HepG2 (cell line): ENCODE measurements around the gene MBD3L5. TPM values are rescaled to one million over a fixed set of nuclear protein-coding genes. Genes with fewer than 3 reads are reported as not detected.

ENCODE experiments used
- ATAC-seq: fragments of 200-7000 bp; cut with Tn5 transposase; 3 replicates; pipeline ENCODE4 v1.9.1; 2020; ENCODE audit warnings: mild to moderate bottlenecking, moderate library complexity
- BruUV-seq: library from RNA; stranded (reverse); fragments of 400-500 nt; replicated peaks from 2 replicates; lab custom pipeline; 2021; lab: Mats Ljungman, UMichigan
- CTCF ChIA-PET: fragments of 300-600 bp; formaldehyde crosslinking; extraction: SDS; loops from one replicate; lab custom pipeline; 2021; ENCODE audit warnings: low total read pairs, inconsistent platforms, low intra/inter-chr PET ratio; lab: Yijun Ruan, JAX
- POLR2A ChIA-PET: fragments of 350-600 bp; sonication (Branson Sonifier 250); formaldehyde crosslinking; loops from one replicate; lab custom pipeline; 2020; ENCODE audit warnings: antibody characterized with exemption, inconsistent platforms; lab: Yijun Ruan, JAX
- DNase-seq: peaks from one replicate; pipeline ENCODE4 v3.0.0-alpha.2; 2015; ENCODE audit warnings: low spot score
- FAIRE-seq: peaks from 3 replicates; lab custom pipeline; 2011; peaks lifted over from hg19 to GRCh38; lab: Jason Lieb, UNC
- H2AFZ ChIP-seq: one replicate; pipeline ENCODE4 v1.6.1; 2011; ENCODE audit warnings: low read length, inconsistent platforms
- H3K27ac ChIP-seq: fragments of 300-600 bp; 3 replicates; pipeline ENCODE4 v1.8.0; 2011; ENCODE audit warnings: mixed run types, mild to moderate bottlenecking, mixed read lengths, low read length, inconsistent platforms; ENCODE audit not compliant: insufficient read depth; ENCODE audit errors: extremely low read length
- H3K27me3 ChIP-seq, 2 experiments: fragments of 200-600 bp in 1 of 2; 2 replicates in 1 of 2; 3 replicates in 1 of 2; pipeline versions ENCODE4 v1.6.0 to v1.8.0; 2011; ENCODE audit warnings: low read length in 2 of 2, mild to moderate bottlenecking in 2 of 2, moderate library complexity in 2 of 2, inconsistent platforms in 1 of 2; ENCODE audit not compliant: insufficient read depth in 2 of 2, control insufficient read depth in 1 of 2
- H3K36me3 ChIP-seq, 2 experiments: fragments of 200-600 bp in 1 of 2; replicated peaks in 1 of 2; 2 replicates in 1 of 2; 3 replicates in 1 of 2; pipeline versions ENCODE4 v1.5.1 to v1.8.0; 2011; ENCODE audit warnings: low read length in 2 of 2, inconsistent platforms in 1 of 2; ENCODE audit not compliant: insufficient read depth in 2 of 2, control insufficient read depth in 1 of 2
- H3K4me1 ChIP-seq: 2 replicates; pipeline ENCODE4 v1.5.1; 2012; ENCODE audit warnings: low read length, inconsistent platforms; ENCODE audit not compliant: insufficient read depth
- H3K4me2 ChIP-seq: 2 replicates; pipeline ENCODE4 v1.6.0; 2011; ENCODE audit warnings: low read depth, low read length, inconsistent platforms
- H3K4me3 ChIP-seq, 3 experiments: fragments of 200-600 bp in 1 of 3; sonication (generic), shearing (Covaris generic) in 1 of 3; replicated peaks in 1 of 3; 2 replicates each; pipeline ENCODE4 v1.5.1; 2011 to 2016; ENCODE audit warnings: low read length in 3 of 3, inconsistent platforms in 2 of 3, low read depth in 2 of 3, mild to moderate bottlenecking in 2 of 3, control low read depth in 1 of 3, mixed read lengths in 1 of 3; ENCODE audit not compliant: insufficient read depth in 1 of 3
- H3K79me2 ChIP-seq: one replicate; pipeline ENCODE4 v1.6.1; 2011; ENCODE audit warnings: low read length, inconsistent platforms; ENCODE audit not compliant: insufficient read depth
- H3K9ac ChIP-seq: 2 replicates; pipeline ENCODE4 v1.6.0; 2011; ENCODE audit warnings: mild to moderate bottlenecking, low read depth, low read length, inconsistent platforms; ENCODE audit not compliant: insufficient read depth
- H3K9me3 ChIP-seq: 2 replicates; pipeline ENCODE4 v1.5.1; 2012; ENCODE audit warnings: mild to moderate bottlenecking, low read length
- H4K20me1 ChIP-seq: 2 replicates; pipeline ENCODE4 v1.6.0; 2011; ENCODE audit warnings: inconsistent platforms, mild to moderate bottlenecking, low read length, moderate library complexity; ENCODE audit not compliant: insufficient read depth
- CBX2 ChIP-seq, 2 experiments: fragments of 200-600 bp in 1 of 2; sonication (generic); formaldehyde crosslinking in 1 of 2; IDR thresholded peaks; 2 replicates each; pipeline versions ENCODE4 v1.7.0 to v1.8.1; 2018 to 2022; ENCODE audit warnings: low read depth in 2 of 2, low read length in 1 of 2, mild to moderate bottlenecking in 1 of 2, missing genetic modification reagents in 1 of 2
- MNT ChIP-seq: fragments of 450-650 bp; IDR thresholded peaks from 2 replicates; pipeline ENCODE4 v1.6.1; 2016
- SNAI1 ChIP-seq: sonication (generic); formaldehyde crosslinking; IDR thresholded peaks from 2 replicates; pipeline ENCODE4 v1.5.0; 2020; ENCODE audit warnings: mild to moderate bottlenecking, missing genetic modification reagents, borderline replicate concordance
- ZBTB39 ChIP-seq: sonication (generic); formaldehyde crosslinking; IDR thresholded peaks from 2 replicates; pipeline ENCODE4 v1.5.0; 2020; ENCODE audit warnings: missing genetic modification reagents
- ZFP91 ChIP-seq: sonication (generic); formaldehyde crosslinking; IDR thresholded peaks from 2 replicates; pipeline ENCODE4 v1.9.0; 2022; ENCODE audit warnings: missing genetic modification reagents, mild to moderate bottlenecking, borderline replicate concordance
- ZIK1 ChIP-seq: sonication (generic); formaldehyde crosslinking; IDR thresholded peaks from 2 replicates; pipeline ENCODE4 v1.5.0; 2020; ENCODE audit warnings: mild to moderate bottlenecking, low read depth, missing genetic modification reagents, borderline replicate concordance
- ZNF629 ChIP-seq: sonication (generic); formaldehyde crosslinking; conservative IDR thresholded peaks from 2 replicates; pipeline ENCODE4 v1.5.0; 2020; ENCODE audit warnings: missing genetic modification reagents
- ZNF773 ChIP-seq: sonication (generic); formaldehyde crosslinking; IDR thresholded peaks from 2 replicates; pipeline ENCODE4 v1.4.0; 2020; ENCODE audit warnings: missing genetic modification reagents, borderline replicate concordance
- ZNF878 ChIP-seq: sonication (generic); formaldehyde crosslinking; IDR thresholded peaks from 2 replicates; pipeline ENCODE4 v1.8.1; 2023; ENCODE audit warnings: mild to moderate bottlenecking, missing genetic modification reagents, moderate library complexity
- WGBS: methylation state at CpG from one replicate; pipeline ENCODE4 v1.1.6; 2017; ENCODE audit warnings: low lambda C conversion rate; 5-methylcytosine and 5-hydroxymethylcytosine counted together
- in situ Hi-C: cut with HindIII; loops from 2 replicates; pipeline ENCODE4 v1.10.0; 2017; ENCODE audit warnings: low pct_unique_long_range_greater_than_20kb; ENCODE audit not compliant: extremely low pct_ligation_motif_present
- intact Hi-C: fragments of 100-400 bp; cut with micrococcal nuclease; formaldehyde crosslinking; loops from one replicate; pipeline ENCODE4 v1.10.0; 2022; ENCODE audit not compliant: unreplicated experiment
- polyA plus RNA-seq, 8 experiments: library from polyadenylated mRNA; depleted of rRNA in 3 of 8; stranded (reverse) in 7 of 8; unstranded in 1 of 8; fragments of >200 nt; fragmentation: Illumina TruSeq in 4 of 8; extraction: Trizol in 4 of 8; gene quantifications; 2 replicates each; pipeline versions ENCODE4 v1.2.1 to v1.2.3, GENCODE V29; 2011 to 2016; ENCODE audit warnings: low read depth in 4 of 8, missing spikeins in 1 of 8, mixed read lengths in 1 of 8; ENCODE audit not compliant: insufficient read depth in 1 of 8
- total RNA-seq, 5 experiments: library from RNA; depleted of rRNA; stranded (reverse); fragments of >200 nt; fragmentation: Illumina TruSeq; extraction: Trizol; gene quantifications; 2 replicates each; pipeline ENCODE4 v1.2.3, GENCODE V29; 2016; ENCODE audit warnings: low read depth in 1 of 5
- TF ChIP-seq, protein P1 (sequence below), 2 experiments: sonication (generic) in 1 of 2; formaldehyde crosslinking in 1 of 2; IDR thresholded peaks; 2 replicates each; pipeline versions ENCODE4 v1.4.0 to v1.6.1; 2016 to 2020; ENCODE audit warnings: borderline replicate concordance in 1 of 2, low read depth in 1 of 2, mild to moderate bottlenecking in 1 of 2, missing genetic modification reagents in 1 of 2

The MBD3L5 gene
- total and polyA plus RNA-seq, 2 of the 13 experiments (the other 11 are each of a cell fraction or from before 2014, with no cell fraction given) = not detected

- Histone ChIP-seq H3K9ac (peak within 1 kb of the TSS; percentile 80), H3K27me3 (no peaks in the 10 kb centered on the region; a peak in 1 of 5 replicates), H4K20me1 (no peaks in the 10 kb centered on the region), H3K27ac (peak within 1 kb of the TSS; percentile 77), H3K36me3 (peaks cover 4 to 21% of the 10 kb centered on the region in 2 experiments; a peak in 4 of 5 replicates), H2AFZ (peak within 1 kb of the TSS; percentile 51), H3K4me2 (peak within 1 kb of the TSS; percentile 74), H3K4me3 (peak within 1 kb of the TSS; percentile 77 to 94 (median 90)), H3K9me3 (peaks cover 7% of the 10 kb centered on the region), H3K4me1 (peaks cover 14% of the 10 kb centered on the region), H3K79me2 (peaks cover 11% of the 10 kb centered on the region)
- FAIRE-seq = peak; percentile 51
- in situ Hi-C loops = no loop called here
- WGBS = 2% methylated on average over 27 of the region's 56 CpGs
- peak; percentile 88 for DNase-seq
- CTCF ChIA-PET = no interaction called here
- peak; percentile 99 for ATAC-seq
- POLR2A ChIA-PET = interaction anchor here (0.6 to 1.5 kb wide), 17 partner anchors 12 to 708 kb away, joined by 3 to 32 read pairs (median 4); partner anchors contain the start of genes ALKBH7, CLPP, MCOLN1 and PET100
- BruUV-seq = no TSS peak
- intact Hi-C loops = no loop called here
- TF ChIP-seq ZNF878 (CRISPR knock-in tag) (no peak), CBX2 (IDR thresholded peaks at IDR 0.05; ENCODE audit: low read depth, low read length) (no peak), CBX2 (CRISPR knock-in tag; IDR thresholded peaks at IDR 0.05; ENCODE audit: low read depth) (no peak), ZNF629 (CRISPR knock-in tag) (no peak), ZIK1 (CRISPR knock-in tag) (no peak), ZFP91 (CRISPR knock-in tag) (peak; percentile 81; the same call in 1 of the 2 replicates), MNT (peak; percentile 14), ZBTB39 (no peak), SNAI1 (CRISPR knock-in tag) (0 out of 2 replicates have a peak, but pooled peaks have one; percentile 47), ZNF773 (CRISPR knock-in tag) (0 out of 2 replicates have a peak, but pooled peaks have one; percentile 52)
- TF ChIP-seq, protein P1, sequence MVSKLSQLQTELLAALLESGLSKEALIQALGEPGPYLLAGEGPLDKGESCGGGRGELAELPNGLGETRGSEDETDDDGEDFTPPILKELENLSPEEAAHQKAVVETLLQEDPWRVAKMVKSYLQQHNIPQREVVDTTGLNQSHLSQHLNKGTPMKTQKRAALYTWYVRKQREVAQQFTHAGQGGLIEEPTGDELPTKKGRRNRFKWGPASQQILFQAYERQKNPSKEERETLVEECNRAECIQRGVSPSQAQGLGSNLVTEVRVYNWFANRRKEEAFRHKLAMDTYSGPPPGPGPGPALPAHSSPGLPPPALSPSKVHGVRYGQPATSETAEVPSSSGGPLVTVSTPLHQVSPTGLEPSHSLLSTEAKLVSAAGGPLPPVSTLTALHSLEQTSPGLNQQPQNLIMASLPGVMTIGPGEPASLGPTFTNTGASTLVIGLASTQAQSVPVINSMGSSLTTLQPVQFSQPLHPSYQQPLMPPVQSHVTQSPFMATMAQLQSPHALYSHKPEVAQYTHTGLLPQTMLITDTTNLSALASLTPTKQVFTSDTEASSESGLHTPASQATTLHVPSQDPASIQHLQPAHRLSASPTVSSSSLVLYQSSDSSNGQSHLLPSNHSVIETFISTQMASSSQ (IDR thresholded peaks at IDR 0.05; ENCODE audit: low read depth) = no peak; the same call in 1 of the 2 replicates
- TF ChIP-seq, protein P1 (CRISPR knock-in tag; IDR thresholded peaks at IDR 0.05; ENCODE audit: borderline replicate concordance) = 0 out of 2 replicates have a peak, but pooled peaks have one; percentile 29
These were observed 38.9 kb downstream of the MBD3L5 start, which contains the start of gene ZNF557 for GRCh38 chr19:7069042-7069903. TSS of gene ZNF557 (plus strand) at chr19:7069703. CDS start at chr19:7075075, 5,372 bp downstream.
